HG03521 (cell line): ENCODE results near the gene PPP1R27.

Experiments
- ATAC-seq: cut with Tn5 transposase; IDR thresholded peaks from one replicate; pipeline ENCODE4 v1.9.1; 2021; ENCODE audit warnings: mild to moderate bottlenecking, moderate library complexity; ENCODE audit not compliant: unreplicated experiment

The PPP1R27 gene

GRCh38 chr17:81807210-81807719 is 27.6 kb downstream of the PPP1R27 start:
- ATAC-seq = no peak

- no peak for ATAC-seq
Measured at GRCh38 chr17:81806461-81807209, 28.2 kb downstream of the PPP1R27 start.

- ATAC-seq = no peak
Measured at GRCh38 chr17:81805707-81806460, 29.0 kb downstream of the PPP1R27 start.

- ATAC-seq = no peak
Measured at GRCh38 chr17:81804559-81805399, 30.1 kb downstream of the PPP1R27 start.

- no peak for ATAC-seq
Measured at GRCh38 chr17:81803728-81804558, 30.9 kb downstream of the PPP1R27 start, which contains the start of gene GCGR. TSS of gene GCGR (plus strand) at chr17:81804150. CDS start at chr17:81809019, 4,869 bp downstream.

GRCh38 chr17:81802856-81803643 is 31.8 kb downstream of the PPP1R27 start:
- ATAC-seq = no peak

GRCh38 chr17:81802048-81802758 is 32.6 kb downstream of the PPP1R27 start:
- ATAC-seq = no peak

- ATAC-seq = no peak
Measured at GRCh38 chr17:81801327-81801726, 33.5 kb downstream of the PPP1R27 start.

GRCh38 chr17:81794509-81794908 is 40.3 kb downstream of the PPP1R27 start:
- ATAC-seq = no peak

- ATAC-seq = no peak
Measured at GRCh38 chr17:81794074-81794476, 40.8 kb downstream of the PPP1R27 start.

- ATAC-seq = no peak
Measured at GRCh38 chr17:81792675-81793615, 41.9 kb downstream of the PPP1R27 start.
